C1 segment of cervical spinal cord (tissue), 14 donors: ENCODE results near the gene EBNA1BP2.
"Not testable (repeated sequence)": the region's sequence is repeated elsewhere in the genome, so short reads cannot be mapped to it uniquely, and the experiment has no call there.

ENCODE experiments used
- DNase-seq, 14 donors: peaks; one replicate each; lab custom pipeline; 2025; lab: John Stamatoyannopoulos, UW

Gene EBNA1BP2

DNA sequence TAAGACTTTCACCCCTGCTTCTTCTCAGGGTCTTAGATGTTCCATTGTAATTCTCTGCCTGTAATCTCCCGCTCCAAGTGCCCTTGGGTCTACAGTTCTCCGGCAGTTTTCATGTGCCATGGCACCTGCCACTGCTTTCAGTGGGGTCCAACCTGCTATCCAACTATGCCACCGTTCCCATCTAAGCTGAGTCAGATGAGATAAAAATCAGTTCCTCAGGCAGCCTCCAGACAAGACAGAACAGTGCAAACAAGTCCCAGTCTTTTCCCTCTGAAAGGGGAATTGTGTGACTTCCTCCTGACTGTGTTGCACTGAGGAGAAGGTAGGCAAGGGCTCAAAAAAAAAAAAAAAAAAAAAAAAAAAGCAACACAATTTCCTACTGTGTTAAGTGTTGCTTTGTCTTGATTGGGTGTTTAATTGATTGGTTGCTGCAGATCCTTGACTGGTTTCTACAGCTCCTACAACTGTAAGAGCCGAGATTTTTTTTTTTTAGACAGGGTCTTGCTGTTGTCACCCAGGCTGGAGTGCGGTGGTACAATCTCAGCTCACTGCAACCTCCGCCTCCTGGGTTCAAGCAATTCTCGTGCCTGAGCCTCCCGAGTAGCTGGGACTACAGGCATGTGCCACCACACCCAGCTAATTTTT, 50.7 kb downstream of the EBNA1BP2 start:
- DNase-seq = no peak

DNA sequence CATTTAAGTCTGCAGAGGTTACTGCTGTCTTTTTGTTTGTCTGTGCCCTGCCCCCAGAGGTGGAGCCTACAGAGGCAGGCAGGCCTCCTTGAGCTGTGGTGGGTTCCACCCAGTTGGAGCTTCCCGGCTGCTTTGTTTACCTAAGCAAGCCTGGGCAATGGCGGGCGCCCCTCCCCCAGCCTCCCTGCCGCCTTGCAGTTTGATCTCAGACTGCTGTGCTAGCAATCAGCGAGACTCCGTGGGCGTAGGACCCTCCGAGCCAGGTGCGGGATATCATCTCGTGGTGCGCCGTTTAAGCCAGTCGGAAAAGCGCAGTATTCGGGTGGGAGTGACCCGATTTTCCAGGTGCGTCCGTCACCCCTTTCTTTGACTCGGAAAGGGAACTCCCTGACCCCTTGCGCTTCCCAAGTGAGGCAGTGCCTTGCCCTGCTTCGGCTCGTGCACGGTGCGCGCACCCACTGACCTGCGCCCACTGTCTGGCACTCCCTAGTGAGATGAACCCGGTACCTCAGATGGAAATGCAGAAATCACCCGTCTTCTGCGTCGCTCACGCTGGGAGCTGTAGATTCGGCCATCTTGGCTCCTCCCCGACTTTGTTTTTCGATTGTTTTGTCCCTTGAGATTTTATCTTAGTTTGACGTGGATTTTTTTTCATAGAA, 52.0 kb downstream of the EBNA1BP2 start:
- DNase-seq = not testable (repeated sequence)
